ACC112 (cell line): ENCODE results near the gene CIC.

ENCODE experiments used
- H2AFZ ChIP-seq: fragments of 200-600 bp; sonication (generic); one replicate; pipeline ENCODE4 v1.6.0; 2017; ENCODE audit warnings: antibody characterized with exemption, low read length; ENCODE audit not compliant: unreplicated experiment
- H3K27ac ChIP-seq: fragments of 200-600 bp; sonication (generic); 2 replicates; pipeline ENCODE4 v1.5.1; 2014; ENCODE audit warnings: low read depth, mild to moderate bottlenecking, antibody characterized with exemption, low read length, moderate library complexity
- H3K27me3 ChIP-seq: fragments of 200-600 bp; sonication (generic); 2 replicates; pipeline ENCODE4 v1.6.1; 2014; ENCODE audit warnings: mild to moderate bottlenecking, antibody characterized with exemption, low read length, moderate library complexity, mixed read lengths; ENCODE audit not compliant: insufficient read depth
- H3K36me3 ChIP-seq: fragments of 200-600 bp; sonication (generic); 2 replicates; pipeline ENCODE4 v1.6.1; 2016; ENCODE audit warnings: mild to moderate bottlenecking, antibody characterized with exemption, low read length, moderate library complexity, mixed read lengths; ENCODE audit not compliant: insufficient read depth
- H3K4me1 ChIP-seq: fragments of 200-600 bp; sonication (generic); one replicate; pipeline ENCODE4 v1.6.1; 2016; ENCODE audit warnings: low read length, mixed read lengths; ENCODE audit not compliant: insufficient read depth, unreplicated experiment, control insufficient read depth
- H3K4me3 ChIP-seq: fragments of 200-600 bp; sonication (generic); 2 replicates; pipeline ENCODE4 v1.5.1; 2014; ENCODE audit warnings: mild to moderate bottlenecking, low read depth, low read length
- H3K79me2 ChIP-seq: fragments of 200-600 bp; sonication (generic); one replicate; pipeline ENCODE4 v1.6.0; 2016; ENCODE audit warnings: low read length; ENCODE audit not compliant: control insufficient read depth, unreplicated experiment, insufficient read depth

The CIC gene

GRCh38 chr19:42343344-42344110, 74.5 kb downstream of the CIC start:
- no peak overlapping the region for H2AFZ ChIP-seq
- H3K27me3 ChIP-seq, result no peaks in the 10 kb centered on the region
- no peak overlapping the region for H3K4me3 ChIP-seq
- no peaks in the 10 kb centered on the region for H3K4me1 ChIP-seq
- no peaks in the 10 kb centered on the region for H3K36me3 ChIP-seq
- H3K79me2 ChIP-seq, result no peaks in the 10 kb centered on the region
- no peak overlapping the region for H3K27ac ChIP-seq

GRCh38 chr19:42344336-42344893, 75.4 kb downstream of the CIC start:
- H3K36me3 ChIP-seq, result no peaks in the 10 kb centered on the region
- H3K27ac ChIP-seq, result no peak overlapping the region
- H2AFZ ChIP-seq, result no peak overlapping the region
- H3K4me1 ChIP-seq, result no peaks in the 10 kb centered on the region
- H3K79me2 ChIP-seq, result no peaks in the 10 kb centered on the region
- H3K27me3 ChIP-seq, result no peaks in the 10 kb centered on the region
- no peak overlapping the region for H3K4me3 ChIP-seq
